Right cardiac atrium (tissue), 5 donors: Measurements from ENCODE around the gene PACSIN1. TPM values are rescaled to one million over a fixed set of nuclear protein-coding genes. Genes with fewer than 3 reads are reported as not detected.

ENCODE experiments used
- ATAC-seq, 2 donors: fragments of 200-7000 bp; cut with Tn5 transposase; one replicate each; pipeline versions ENCODE4 v1.8.0 to v1.9.1; 2020; ENCODE audit warnings: moderate library complexity in 2 of 2, mild to moderate bottlenecking in 1 of 2
- DNase-seq, 3 donors: peaks; one replicate each; pipeline ENCODE4 v3.0.0-alpha.2; 2020
- H3K27ac ChIP-seq: one replicate; pipeline ENCODE4 v1.5.1; 2013; ENCODE audit warnings: mild to moderate bottlenecking, low read length, control low read depth, moderate library complexity
- H3K27me3 ChIP-seq: one replicate; pipeline ENCODE4 v1.6.1; 2013; ENCODE audit not compliant: control insufficient read depth, insufficient read depth
- H3K4me1 ChIP-seq: one replicate; pipeline ENCODE4 v1.6.1; 2013; ENCODE audit warnings: low read length; ENCODE audit not compliant: control insufficient read depth, insufficient read depth
- H3K4me3 ChIP-seq: one replicate; pipeline ENCODE4 v1.5.1; 2013; ENCODE audit warnings: low read length, control low read depth
- H3K9me3 ChIP-seq: one replicate; pipeline ENCODE4 v1.6.1; 2013; ENCODE audit warnings: low read length; ENCODE audit not compliant: control insufficient read depth
- WGBS: extraction: QIAGEN DNeasy Blood & Tissue Kit; methylation state at CpG from one replicate; pipeline ENCODE4 v1.1.7; 2013; 5-methylcytosine and 5-hydroxymethylcytosine counted together
- intact Hi-C, 4 donors: fragments of 100-400 bp; cut with DNase I; formaldehyde crosslinking; loops; one replicate each; pipeline versions ENCODE4 v1.11.0 to v1.14.0; 2022 to 2023
- polyA plus RNA-seq: library from polyadenylated mRNA; stranded (reverse); fragments of 200-250 nt; gene quantifications from one replicate; pipeline ENCODE4 v1.2.3, GENCODE V29; 2013
- total RNA-seq, 4 donors: library from RNA; stranded (reverse); fragmentation: NEBNext Ultra II Directional; extraction: Animal tissue kit (Norgen Biotek cat#: 25700); gene quantifications; one replicate each; pipeline ENCODE4 v1.2.1, GENCODE V29; 2021
- donor health status: healthy with polysubstance abuse.
- donor health status: DM: no; HTN: yes; CAD: no.
- donor health status: DM: no; HTN: no; CAD: no.
- donor health status: DM: no; HTN: yes; CAD: no; lungs with severe emphysema.
- donor health status: DM: yes; HTN: yes; CAD: no.

The PACSIN1 gene
- total and polyA plus RNA-seq, 5 donors = 2.5 to 14.0 (median 10.0) TPM

- H3K9me3 ChIP-seq = no peaks in the 10 kb centered on the region
- H3K4me1 ChIP-seq = no peaks in the 10 kb centered on the region
- no peaks in the 10 kb centered on the region for H3K27me3 ChIP-seq
- intact Hi-C loops = no loop called here
- no peak overlapping the region for H3K4me3 ChIP-seq
- no peak overlapping the region for H3K27ac ChIP-seq
- ATAC-seq (no peak), DNase-seq (peak in 1 of 3 donors; percentile 7)
- WGBS = 58% methylated on average over 5 of the region's 5 CpGs
Measured at GRCh38 chr6:34506718-34507117, 40.8 kb downstream of the PACSIN1 start.

GRCh38 chr6:34508425-34508824, 42.5 kb downstream of the PACSIN1 start:
- H3K4me3 ChIP-seq = no peak overlapping the region
- intact Hi-C loops = no loop called here
- 94% methylated on average over 3 of the region's 3 CpGs for WGBS
- no peak overlapping the region for H3K27ac ChIP-seq
- no peaks in the 10 kb centered on the region for H3K4me1 ChIP-seq
- H3K27me3 ChIP-seq = no peaks in the 10 kb centered on the region
- ATAC-seq (no peak), DNase-seq (no peak)
- H3K9me3 ChIP-seq = no peaks in the 10 kb centered on the region

DNA sequence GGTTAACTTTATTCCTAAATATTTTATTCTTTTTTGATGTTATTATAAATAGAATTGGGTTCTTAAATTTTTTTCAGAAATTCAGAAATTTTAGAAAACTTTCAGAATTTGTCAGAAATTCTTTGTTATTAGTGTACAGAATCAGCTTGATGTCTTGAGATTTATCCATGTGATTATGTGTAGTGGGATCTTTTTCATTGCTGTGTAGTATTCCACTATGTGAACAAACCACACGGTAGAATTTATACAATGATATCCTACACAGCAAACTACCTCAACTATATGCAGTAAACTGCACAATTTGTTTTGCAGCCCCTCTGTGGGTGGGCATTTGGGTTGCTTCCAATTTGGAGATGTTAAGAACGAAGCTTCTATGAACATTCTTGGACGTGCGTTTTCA, 43.9 kb downstream of the PACSIN1 start:
- ATAC-seq (no peak), DNase-seq (no peak)
- Histone ChIP-seq H3K9me3 (no peaks in the 10 kb centered on the region), H3K4me3 (no peak overlapping the region), H3K4me1 (no peaks in the 10 kb centered on the region), H3K27me3 (no peaks in the 10 kb centered on the region), H3K27ac (no peak overlapping the region)
- WGBS = 97% methylated on average over 4 of the region's 4 CpGs
- intact Hi-C loops = no loop called here

DNA sequence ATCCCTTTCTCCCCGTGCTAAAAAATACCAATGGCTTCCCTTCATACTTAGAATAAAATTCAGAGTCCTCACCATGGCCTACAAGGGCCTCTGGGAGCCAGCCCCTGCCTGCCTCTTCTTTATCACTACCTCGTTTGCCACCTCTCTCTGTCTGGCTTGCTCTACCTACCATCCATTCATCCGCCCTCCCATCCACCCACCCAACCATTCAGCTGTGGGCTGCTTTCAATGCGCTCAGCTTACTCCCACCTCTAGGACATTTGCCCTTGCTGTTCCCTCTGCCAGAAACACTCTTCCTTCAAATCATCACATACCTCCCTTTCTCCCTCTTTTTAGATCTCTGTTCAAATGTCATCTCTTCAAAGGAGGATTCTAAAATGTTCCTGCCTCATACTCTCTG, 44.4 kb downstream of the PACSIN1 start:
- Histone ChIP-seq H3K27ac (no peak overlapping the region), H3K4me3 (no peak overlapping the region), H3K4me1 (no peaks in the 10 kb centered on the region), H3K27me3 (no peaks in the 10 kb centered on the region), H3K9me3 (no peaks in the 10 kb centered on the region)
- WGBS = 84% methylated on average over 4 of the region's 4 CpGs
- intact Hi-C loops = no loop called here
- ATAC-seq (no peak), DNase-seq (peak in 1 of 3 donors; percentile 6)

GRCh38 chr6:34511214-34511914, 45.5 kb downstream of the PACSIN1 start:
- ATAC-seq = no peak
- 74% methylated on average over 6 of the region's 6 CpGs for WGBS

GRCh38 chr6:34511915-34512737, 46.2 kb downstream of the PACSIN1 start:
- 64% methylated on average over 12 of the region's 12 CpGs for WGBS
- Histone ChIP-seq H3K9me3 (no peaks in the 10 kb centered on the region), H3K27ac (no peak overlapping the region), H3K27me3 (no peaks in the 10 kb centered on the region), H3K4me1 (no peaks in the 10 kb centered on the region), H3K4me3 (no peak overlapping the region)
- intact Hi-C loops = no loop called here
- ATAC-seq (no peak), DNase-seq (peak in 1 of 3 donors; percentile 41)

More at GRCh38 chr6:34511214-34511914, 45.5 kb downstream of the PACSIN1 start:
- Histone ChIP-seq H3K4me1 (no peaks in the 10 kb centered on the region), H3K9me3 (no peaks in the 10 kb centered on the region), H3K4me3 (no peak overlapping the region), H3K27ac (no peak overlapping the region), H3K27me3 (no peaks in the 10 kb centered on the region)
- intact Hi-C loops = no loop called here
- no peak for DNase-seq

DNA sequence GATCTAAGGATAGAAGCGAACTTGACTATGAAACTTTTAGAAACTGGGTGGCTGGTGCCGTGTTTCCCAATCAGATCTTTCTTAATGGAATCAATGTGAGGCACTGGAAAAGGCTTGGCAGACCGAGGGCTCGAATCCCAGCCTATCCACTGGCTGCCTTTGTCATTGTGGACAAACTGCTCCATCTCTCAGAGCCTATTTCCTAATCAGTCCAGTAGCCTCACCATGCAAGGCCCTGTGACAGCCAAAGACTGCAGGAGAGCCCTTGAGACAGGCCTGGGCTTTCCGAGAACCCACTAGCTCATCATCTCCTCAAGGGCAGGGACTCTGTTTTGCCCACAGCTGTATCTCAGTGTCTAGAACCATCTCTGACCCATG, 46.9 kb downstream of the PACSIN1 start:
- DNase-seq = no peak
- intact Hi-C loops = no loop called here

GRCh38 chr6:34513646-34514045, 47.8 kb downstream of the PACSIN1 start:
- no peaks in the 10 kb centered on the region for H3K4me1 ChIP-seq
- DNase-seq (peak in 1 of 3 donors; percentile 9), ATAC-seq (no peak)
- intact Hi-C loops = no loop called here
- no peak overlapping the region for H3K27ac ChIP-seq
- H3K9me3 ChIP-seq = no peaks in the 10 kb centered on the region
- H3K4me3 ChIP-seq = no peak overlapping the region
- WGBS = 87% methylated on average over 4 of the region's 4 CpGs
- H3K27me3 ChIP-seq = no peaks in the 10 kb centered on the region

More for the DNA sequence above, 46.9 kb downstream of the PACSIN1 start:
- H3K27ac ChIP-seq = no peak overlapping the region
- H3K4me1 ChIP-seq = no peaks in the 10 kb centered on the region
- no peak for ATAC-seq
- no peak overlapping the region for H3K4me3 ChIP-seq
- H3K9me3 ChIP-seq = no peaks in the 10 kb centered on the region
- 79% methylated on average over 5 of the region's 5 CpGs for WGBS
- no peaks in the 10 kb centered on the region for H3K27me3 ChIP-seq

GRCh38 chr6:34514112-34514511, 48.2 kb downstream of the PACSIN1 start:
- intact Hi-C loops = no loop called here
- DNase-seq = peak in 1 of 3 donors; percentile 9

GRCh38 chr6:34514593-34515472, 49.0 kb downstream of the PACSIN1 start:
- WGBS = 29% methylated on average over 34 of the region's 34 CpGs
- Histone ChIP-seq H3K27ac (no peak overlapping the region), H3K4me3 (no peak overlapping the region), H3K4me1 (no peaks in the 10 kb centered on the region), H3K9me3 (no peaks in the 10 kb centered on the region), H3K27me3 (no peaks in the 10 kb centered on the region)
- DNase-seq (peak in 2 of 3 donors; percentile 54 to 73), ATAC-seq (peak in 1 of 2 donors; percentile 29)
- intact Hi-C loops = no loop called here

More at GRCh38 chr6:34514112-34514511, 48.2 kb downstream of the PACSIN1 start:
- WGBS = 87% methylated on average over 8 of the region's 8 CpGs
- no peak for ATAC-seq
- no peaks in the 10 kb centered on the region for H3K4me1 ChIP-seq
- no peak overlapping the region for H3K27ac ChIP-seq
- no peak overlapping the region for H3K4me3 ChIP-seq
- H3K9me3 ChIP-seq = no peaks in the 10 kb centered on the region
- H3K27me3 ChIP-seq = no peaks in the 10 kb centered on the region
